ENCODE results near the gene ZSCAN23.
"Not testable (repeated sequence)": the region's sequence is repeated elsewhere in the genome, so short reads cannot be mapped to it uniquely, and the experiment has no call there.

The ZSCAN23 gene

DNA sequence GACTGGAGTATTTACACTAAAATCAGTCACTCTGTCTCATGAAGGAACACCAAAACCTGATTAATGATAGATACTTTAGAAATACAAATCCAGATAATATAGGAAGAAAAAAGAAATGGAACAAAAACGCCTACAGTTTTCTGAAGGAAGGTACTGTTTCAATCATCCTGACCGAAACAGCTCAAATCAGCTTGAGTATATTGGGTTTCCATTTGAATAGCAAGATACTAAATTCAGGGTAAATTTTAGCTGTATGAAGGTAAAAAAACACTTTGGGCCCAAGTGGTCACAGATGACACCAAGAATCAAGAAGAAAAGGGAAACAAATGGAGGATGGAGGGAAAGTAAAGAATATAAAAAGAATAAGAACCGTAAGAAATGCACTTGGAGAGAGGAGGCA lies 6.9 kb downstream of the ZSCAN23 start:
- no peak for DNase-seq

DNA sequence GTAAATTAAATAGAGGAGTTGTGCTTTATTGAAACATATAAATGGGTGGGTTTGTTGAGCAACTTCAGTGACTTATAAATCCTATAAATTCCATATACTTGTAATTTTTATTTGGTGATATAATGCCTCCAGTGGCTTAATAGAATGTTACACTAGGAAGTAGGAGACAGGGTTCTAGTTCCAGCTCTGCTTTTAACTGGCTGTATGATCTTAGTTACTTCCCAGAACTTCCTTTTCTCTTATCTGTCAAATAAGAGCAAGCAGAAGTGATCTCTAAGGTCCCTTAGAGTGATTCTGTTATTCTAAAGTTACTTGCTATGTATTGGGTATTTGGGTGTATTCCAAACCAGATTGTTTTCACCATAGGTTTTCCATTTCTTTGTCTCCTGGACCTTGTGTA lies 10.2 kb downstream of the ZSCAN23 start:
- DNase-seq: no peak

DNA sequence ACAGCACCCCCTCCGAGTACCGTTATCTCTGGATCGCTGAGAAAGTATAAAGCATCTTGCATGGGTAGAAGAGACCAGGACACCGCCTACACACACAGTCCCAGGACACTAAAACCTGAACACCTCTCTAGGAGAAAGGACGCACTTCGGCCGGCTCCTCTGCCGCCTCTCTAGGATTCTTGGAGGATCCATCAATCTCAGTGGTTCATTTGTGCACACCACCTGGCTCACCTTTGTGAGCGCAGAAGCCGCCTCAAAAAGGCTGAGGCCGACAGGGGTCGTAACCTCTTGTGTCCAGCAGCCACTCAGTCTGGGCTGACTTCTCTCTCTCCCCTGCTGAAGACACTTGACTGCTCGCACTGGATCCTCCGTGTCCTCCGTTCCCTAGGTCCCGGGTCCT lies 13.5 kb downstream of the ZSCAN23 start:
- no peak for DNase-seq

DNA sequence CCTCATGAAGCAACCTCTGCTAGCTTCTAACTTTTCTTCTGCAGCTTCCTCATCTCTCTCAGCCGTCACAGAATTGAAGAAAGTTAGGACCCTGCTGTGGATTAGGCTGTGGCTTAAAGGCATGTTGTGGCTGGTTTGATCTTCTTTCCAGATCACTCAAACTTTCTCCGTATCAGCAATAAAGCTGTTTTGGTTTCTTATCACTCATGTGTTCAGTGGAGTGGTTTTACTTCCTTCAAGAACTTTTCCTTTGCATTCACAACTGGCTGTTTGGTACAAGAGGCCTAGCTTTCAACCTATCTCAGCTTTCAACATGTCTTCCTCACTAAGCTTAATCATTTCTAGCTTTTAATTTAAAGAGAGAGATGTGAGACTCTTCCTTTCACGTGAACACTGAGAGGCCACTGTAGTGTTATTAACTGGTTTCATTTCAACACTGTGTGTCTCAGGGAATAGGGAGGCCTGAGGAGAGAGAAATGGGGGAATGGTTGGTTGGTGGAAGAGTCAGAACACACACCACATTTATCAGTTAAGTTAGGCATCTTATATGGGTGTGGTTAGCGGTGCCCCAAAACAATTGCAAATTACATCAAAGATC lies 17.2 kb downstream of the ZSCAN23 start:
- DNase-seq: no peak

DNA sequence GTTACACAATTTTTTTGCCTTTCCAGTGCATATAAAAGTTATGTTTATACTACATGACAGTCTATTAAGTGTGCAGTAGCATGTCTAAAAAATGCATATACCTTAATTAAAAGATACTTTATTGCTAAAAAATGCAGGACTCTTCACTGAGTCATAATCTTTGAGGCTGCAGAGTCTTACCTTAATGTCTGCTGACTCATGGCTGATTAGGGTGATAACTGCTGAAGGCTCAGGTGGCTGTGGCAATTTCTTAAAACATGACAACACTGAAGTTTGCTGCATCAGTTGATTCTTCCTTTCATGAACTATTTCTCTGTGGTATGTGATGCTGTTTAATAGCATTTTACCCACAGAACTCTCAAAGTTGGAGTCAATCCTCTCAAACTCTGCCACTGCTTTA lies 19.1 kb downstream of the ZSCAN23 start:
- DNase-seq: no peak

- DNase-seq: no peak
Observed at GRCh38 chr6:28423546-28423945, 19.7 kb downstream of the ZSCAN23 start.

GRCh38 chr6:28413681-28414080 lies 29.6 kb downstream of the ZSCAN23 start:
- DNase-seq: no peak

DNA sequence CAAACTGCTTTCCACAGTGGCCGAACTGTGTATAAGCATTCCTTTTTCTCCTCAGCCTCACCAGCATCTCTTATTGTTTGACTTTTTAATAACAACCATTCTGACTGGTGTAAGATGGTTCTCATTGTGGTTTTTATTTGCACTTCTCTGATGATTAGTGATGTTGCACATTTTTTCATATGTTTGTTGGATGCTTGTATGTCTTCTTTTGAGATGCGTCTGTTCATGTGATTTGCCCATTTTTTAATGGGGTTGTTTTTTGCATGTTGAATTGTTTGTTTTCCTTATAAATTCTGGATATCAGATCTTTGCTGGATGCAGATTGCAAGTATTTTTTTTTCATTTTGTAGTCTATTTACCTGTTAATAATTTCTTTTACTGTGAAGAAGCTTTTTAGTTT lies 32.5 kb downstream of the ZSCAN23 start:
- no peak for DNase-seq

- DNase-seq: no peak
Observed at GRCh38 chr6:28408076-28408802, 35.1 kb downstream of the ZSCAN23 start.

DNA sequence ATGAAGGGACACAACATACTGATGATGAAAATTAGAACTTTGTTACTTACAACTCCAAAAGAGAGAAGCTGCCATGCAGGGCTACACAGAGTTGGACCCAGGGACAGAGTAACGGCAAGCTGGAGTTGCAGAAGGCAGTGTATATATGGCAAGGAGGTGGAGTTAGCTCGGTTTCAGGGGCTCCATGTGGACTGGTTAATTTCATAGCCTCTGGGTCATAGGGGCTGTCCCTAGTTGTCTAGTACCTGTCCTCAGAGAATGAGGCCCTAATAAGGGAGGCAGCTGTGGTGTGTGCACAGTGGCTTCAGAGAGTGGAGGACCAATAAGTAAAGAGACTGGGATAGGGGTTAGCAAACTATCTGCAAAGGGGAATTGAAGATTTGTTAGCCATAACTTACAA lies 35.9 kb downstream of the ZSCAN23 start:
- DNase-seq: no peak

DNA sequence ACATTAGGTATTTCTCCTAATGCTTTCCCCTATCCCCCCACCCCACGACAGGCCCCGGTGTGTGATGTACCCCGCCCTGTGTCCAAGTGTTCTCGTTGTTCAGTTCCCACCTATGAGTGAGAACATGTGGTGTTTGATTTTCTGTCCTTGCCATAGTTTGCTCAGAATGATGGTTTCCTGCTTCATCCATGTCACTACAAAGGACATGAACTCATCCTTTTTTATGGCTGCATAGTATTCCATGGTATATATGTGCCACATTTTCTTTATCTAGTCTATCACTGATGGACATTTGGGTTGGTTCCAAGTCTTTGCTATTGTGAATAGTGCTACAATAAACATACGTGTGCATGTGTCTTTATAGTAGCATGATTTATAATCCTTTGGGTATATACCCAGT lies 39.4 kb downstream of the ZSCAN23 start:
- not testable (repeated sequence) for DNase-seq

GRCh38 chr6:28402197-28402596 lies 41.1 kb downstream of the ZSCAN23 start:
- DNase-seq: no peak

- no peak for DNase-seq
Observed at GRCh38 chr6:28401172-28401571, 42.1 kb downstream of the ZSCAN23 start.

DNA sequence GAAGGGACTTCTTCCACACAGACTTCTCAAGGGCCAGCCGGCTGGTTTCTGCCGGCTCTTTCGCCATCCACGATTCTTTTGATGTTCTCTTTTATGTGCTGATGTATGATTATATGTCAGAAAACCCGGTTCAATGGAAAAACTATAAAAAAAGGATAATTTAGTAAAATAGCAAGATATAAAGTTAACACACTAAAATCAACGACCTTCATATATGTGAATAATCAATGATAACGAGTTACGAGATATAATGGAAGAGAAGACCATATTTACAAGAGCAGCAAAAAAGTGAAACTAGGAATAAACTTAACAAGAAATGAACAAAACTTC lies 43.2 kb downstream of the ZSCAN23 start:
- DNase-seq: no peak

DNA sequence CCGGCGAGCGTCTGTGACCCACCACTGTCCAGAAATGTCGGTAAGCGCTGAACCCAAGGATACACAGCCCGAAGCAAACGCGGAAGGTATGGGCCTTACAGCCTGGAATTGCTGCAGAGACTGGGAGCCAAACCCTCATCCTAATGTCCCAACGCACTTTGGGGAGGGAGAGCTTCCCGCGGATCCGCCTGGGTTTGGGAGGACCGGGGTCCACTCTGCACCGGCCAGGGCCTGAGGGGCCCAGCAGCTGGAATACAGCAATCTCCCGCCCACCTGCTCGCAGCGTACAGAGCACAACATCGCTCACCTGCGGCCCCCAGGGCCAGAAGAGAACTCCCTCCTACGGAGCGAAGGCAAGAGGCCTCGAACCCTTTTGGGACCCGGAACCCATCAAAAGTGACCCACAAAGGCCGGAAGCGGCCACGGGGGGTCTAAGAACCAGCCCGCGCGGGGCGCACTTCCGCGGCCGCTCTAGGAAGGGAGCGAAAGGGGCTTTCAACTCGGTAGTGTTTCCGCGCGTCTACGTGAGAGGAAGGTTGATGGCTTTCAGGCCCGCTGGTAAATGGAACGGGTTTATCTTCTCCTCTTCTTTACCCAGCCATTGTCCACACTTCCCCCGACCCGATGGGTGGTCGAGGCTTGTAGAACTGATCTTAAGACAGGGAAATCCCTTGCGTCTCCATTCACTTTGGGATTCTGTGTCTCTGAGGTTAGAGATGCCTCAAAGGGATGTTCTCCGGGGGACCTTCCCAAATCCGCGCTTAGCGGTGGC lies 43.8 kb downstream of the ZSCAN23 start, which contains the start of gene ZSCAN12:
TSS of gene ZSCAN12 (minus strand) at position 398 of the 772 bp plus-strand sequence. CDS start 1,342 bp downstream, outside the sequence.
- DNase-seq: peak; percentile 85 to 88

GRCh38 chr6:28395918-28396317 lies 47.4 kb downstream of the ZSCAN23 start:
- DNase-seq: no peak

DNA sequence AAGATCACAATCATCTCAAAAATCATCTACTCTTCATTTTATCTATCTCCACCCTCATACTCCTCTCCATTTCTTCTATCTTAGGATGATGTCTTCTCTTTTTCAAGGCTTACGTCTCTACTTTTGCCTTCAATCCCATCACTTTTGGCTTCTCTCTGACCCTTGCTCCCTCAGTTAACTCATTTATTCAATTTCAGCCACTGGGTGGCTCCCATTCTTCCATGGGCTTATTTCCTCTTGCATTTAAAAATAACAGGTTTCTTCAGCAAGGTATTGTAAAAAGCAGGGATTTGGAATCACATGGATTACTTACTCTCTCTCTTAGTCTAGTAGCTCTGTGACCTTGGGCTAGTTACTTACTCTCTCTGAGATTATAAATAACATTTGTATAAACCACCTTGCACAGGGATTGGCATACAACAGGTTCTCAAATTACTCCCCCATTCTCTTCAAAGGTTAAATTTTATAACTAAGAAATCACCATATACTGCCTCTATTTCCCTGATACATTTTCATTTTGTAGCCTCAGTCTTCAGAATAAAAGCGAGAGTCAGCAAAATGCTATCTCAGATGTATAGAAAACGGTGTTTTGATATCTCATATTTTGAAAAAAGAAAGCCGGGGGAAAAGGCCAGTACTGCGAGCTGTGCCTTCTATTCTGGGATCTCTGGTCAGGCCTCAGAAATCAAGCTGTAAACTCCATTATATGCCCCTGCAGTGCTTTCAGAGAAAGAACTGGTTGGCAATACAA lies 49.2 kb downstream of the ZSCAN23 start:
- DNase-seq: no peak

DNA sequence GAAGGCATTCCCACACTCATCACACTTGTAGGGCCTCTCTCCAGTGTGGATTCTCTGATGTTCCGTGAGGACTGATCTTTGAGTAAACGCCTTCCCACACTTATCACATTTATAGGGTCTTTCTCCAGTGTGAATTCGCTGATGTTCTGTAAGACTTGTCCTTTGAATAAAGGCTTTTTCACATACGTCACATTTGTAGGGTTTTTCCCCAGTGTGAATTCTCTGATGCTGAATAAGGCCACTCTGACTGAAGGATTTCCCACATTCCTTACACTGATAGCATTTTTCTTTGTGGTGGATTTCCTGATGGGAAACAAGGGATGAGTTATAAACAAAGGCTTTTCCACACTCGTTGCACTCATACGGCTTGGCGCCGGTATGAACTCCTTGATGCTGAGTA lies 52.6 kb downstream of the ZSCAN23 start:
- no peak for DNase-seq

GRCh38 chr6:28384143-28384533 lies 59.2 kb downstream of the ZSCAN23 start:
- DNase-seq: no peak

- DNase-seq: peak; percentile 17 to 79
Observed at GRCh38 chr6:28383235-28384142, 59.8 kb downstream of the ZSCAN23 start.
